Cardiac septum (tissue), 1 donor: ENCODE results near the gene PGF. TPM values are rescaled to one million over a fixed set of nuclear protein-coding genes. Genes with fewer than 3 reads are reported as not detected.

Experiments used
- DNase-seq: peaks from one replicate; pipeline ENCODE4 v3.0.0-alpha.2; 2020; ENCODE audit warnings: low spot score
- intact Hi-C: fragments of 100-400 bp; cut with DNase I; formaldehyde crosslinking; loops from one replicate; pipeline ENCODE4 v1.14.0; 2022
- total RNA-seq: library from RNA; stranded (reverse); fragmentation: NEBNext Ultra II Directional; extraction: Animal tissue kit (Norgen Biotek cat#: 25700); gene quantifications from one replicate; pipeline ENCODE4 v1.2.1, GENCODE V29; 2021
- donor health status: DM: no; HTN: no; CAD: no.

The PGF gene
- total RNA-seq, 1 donor from 2014 or later = 9.4 TPM

DNA sequence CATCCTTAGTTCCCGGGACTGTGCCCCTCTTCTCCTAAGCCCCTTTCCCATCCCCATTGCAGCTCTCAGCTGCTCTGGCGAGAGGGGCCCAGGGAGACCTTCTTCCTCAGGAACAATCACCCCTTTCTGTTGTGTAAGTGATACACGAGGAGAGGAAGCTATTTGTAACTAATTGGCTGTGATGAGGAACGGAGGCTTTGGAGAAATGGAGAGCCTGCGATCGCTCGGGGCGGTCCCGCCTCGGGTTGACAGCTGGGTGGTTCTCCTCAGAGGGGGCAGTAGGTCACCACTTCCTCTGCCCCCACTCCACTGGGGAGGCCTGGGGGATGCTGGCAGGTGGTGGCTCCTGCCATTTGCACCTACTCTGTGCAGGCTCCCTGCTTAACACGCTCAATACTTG is 6.6 kb upstream of the PGF start:
- no peak for DNase-seq
- intact Hi-C loops = no loop called here

GRCh38 chr14:74961238-74961911 is 6.0 kb upstream of the PGF start:
- no peak for DNase-seq
- intact Hi-C loops = no loop called here

- intact Hi-C loops = no loop called here
- DNase-seq = no peak
Measured at GRCh38 chr14:74960736-74961135, 5.3 kb upstream of the PGF start.

GRCh38 chr14:74959596-74960180 is 4.3 kb upstream of the PGF start:
- intact Hi-C loops = loop anchor here (10.0 kb wide), 1 partner anchor 45 kb away; the partner anchor contains the start of gene EIF2B2
- no peak for DNase-seq

GRCh38 chr14:74956280-74957072 is 1.1 kb upstream of the PGF start:
- intact Hi-C loops = loop anchor here (10.0 kb wide), 1 partner anchor 48 kb away; the partner anchor contains the start of gene EIF2B2
- no peak for DNase-seq

DNA sequence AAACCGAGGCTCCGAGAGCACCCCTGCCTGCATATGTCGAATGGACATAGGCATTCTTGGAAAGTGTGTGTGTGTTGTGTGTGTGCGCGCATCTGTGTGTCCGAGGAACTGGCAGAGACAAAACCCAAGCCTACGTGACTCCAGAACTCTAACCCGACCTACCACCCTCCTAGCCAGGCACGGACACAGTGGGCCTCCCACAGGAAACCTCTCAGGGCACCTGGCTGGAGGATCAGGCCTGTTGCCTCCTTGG is 556 bp upstream of the PGF start:
- DNase-seq = no peak
- intact Hi-C loops = loop anchor here (10.0 kb wide), 1 partner anchor 49 kb away; the partner anchor contains the start of gene EIF2B2

- no peak for DNase-seq
- intact Hi-C loops = loop anchor here (10.0 kb wide), 1 partner anchor 50 kb away; the partner anchor contains the start of gene EIF2B2
Measured at GRCh38 chr14:74954947-74955228, 509 bp downstream of the PGF start.

- no peak for DNase-seq
- intact Hi-C loops = loop anchor here (10.0 kb wide), 1 partner anchor 50 kb away; the partner anchor contains the start of gene EIF2B2
Measured at GRCh38 chr14:74954232-74954946, 1.0 kb downstream of the PGF start.

- no peak for DNase-seq
- intact Hi-C loops = loop anchor here (10.0 kb wide), 1 partner anchor 51 kb away; the partner anchor contains the start of gene EIF2B2
Measured at GRCh38 chr14:74953686-74954085, 1.7 kb downstream of the PGF start.

GRCh38 chr14:74952697-74953484 is 2.5 kb downstream of the PGF start:
- intact Hi-C loops = loop anchor here (10.0 kb wide), 1 partner anchor 52 kb away; the partner anchor contains the start of gene EIF2B2
- no peak for DNase-seq

DNA sequence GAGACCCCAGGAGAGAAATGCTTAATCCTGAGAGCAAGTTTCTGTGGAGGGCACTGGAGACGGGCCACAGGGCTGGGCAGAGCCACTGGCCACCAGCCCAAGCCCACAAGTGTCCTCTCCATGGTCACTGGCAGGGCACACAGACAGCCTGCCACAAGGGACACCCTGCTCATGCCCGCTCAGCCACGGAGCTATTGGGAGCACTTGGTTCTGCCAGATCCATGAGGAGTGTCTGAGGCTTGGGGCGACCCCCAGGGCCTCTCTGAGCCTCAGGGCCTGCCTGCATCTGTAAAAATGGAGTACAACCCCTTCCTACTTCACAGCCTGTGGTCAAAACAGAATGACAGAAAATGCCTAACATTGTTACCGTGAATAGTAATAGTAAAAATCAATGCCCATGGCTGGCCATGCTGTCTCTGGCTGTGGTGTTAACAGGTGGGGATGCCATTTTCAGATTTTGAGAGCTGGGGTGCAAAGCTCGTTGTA is 3.2 kb downstream of the PGF start:
- intact Hi-C loops = loop anchor here (10.0 kb wide), 1 partner anchor 53 kb away; the partner anchor contains the start of gene EIF2B2
- DNase-seq = no peak

DNA sequence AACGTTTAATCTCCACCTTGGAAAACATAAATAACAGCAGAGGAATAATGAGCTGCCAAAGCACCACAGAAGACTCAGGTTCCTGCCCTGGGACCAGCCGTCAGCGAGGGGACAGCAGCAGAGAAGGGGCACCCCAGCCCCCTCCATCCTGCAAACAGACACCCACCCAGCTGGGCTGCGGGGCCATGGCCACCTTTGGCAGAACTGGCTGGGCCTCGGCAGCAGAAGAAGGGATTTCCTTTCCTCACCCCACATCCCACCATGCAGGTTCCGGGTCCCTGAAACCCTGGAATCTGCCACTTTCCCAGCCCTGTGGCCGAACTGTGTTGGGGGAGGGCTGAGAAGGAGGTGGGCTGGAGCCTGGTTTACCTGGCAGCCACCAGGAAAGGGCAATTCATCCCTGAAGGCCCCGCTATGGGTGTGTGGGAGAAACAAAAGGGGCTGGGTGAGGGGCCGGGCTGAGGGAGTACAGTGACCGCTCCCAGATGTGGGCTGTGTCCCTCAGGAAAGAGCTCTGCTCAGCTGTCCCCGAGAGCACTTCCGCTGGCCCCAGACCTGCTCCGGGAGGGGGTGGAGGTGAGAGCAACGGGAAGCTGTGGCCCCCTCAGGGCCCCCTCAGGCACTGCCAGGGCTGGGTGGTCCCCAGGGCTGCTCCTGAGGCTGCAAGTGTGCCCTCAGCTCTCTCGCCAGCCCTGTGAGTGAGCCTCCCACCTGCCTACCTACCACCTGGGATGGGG is 3.8 kb downstream of the PGF start:
- no peak for DNase-seq
- intact Hi-C loops = loop anchor here (10.0 kb wide), 1 partner anchor 53 kb away; the partner anchor contains the start of gene EIF2B2

- no peak for DNase-seq
- intact Hi-C loops = loop anchor here (10.0 kb wide), 1 partner anchor 54 kb away; the partner anchor contains the start of gene EIF2B2
Measured at GRCh38 chr14:74950795-74951442, 4.5 kb downstream of the PGF start.

DNA sequence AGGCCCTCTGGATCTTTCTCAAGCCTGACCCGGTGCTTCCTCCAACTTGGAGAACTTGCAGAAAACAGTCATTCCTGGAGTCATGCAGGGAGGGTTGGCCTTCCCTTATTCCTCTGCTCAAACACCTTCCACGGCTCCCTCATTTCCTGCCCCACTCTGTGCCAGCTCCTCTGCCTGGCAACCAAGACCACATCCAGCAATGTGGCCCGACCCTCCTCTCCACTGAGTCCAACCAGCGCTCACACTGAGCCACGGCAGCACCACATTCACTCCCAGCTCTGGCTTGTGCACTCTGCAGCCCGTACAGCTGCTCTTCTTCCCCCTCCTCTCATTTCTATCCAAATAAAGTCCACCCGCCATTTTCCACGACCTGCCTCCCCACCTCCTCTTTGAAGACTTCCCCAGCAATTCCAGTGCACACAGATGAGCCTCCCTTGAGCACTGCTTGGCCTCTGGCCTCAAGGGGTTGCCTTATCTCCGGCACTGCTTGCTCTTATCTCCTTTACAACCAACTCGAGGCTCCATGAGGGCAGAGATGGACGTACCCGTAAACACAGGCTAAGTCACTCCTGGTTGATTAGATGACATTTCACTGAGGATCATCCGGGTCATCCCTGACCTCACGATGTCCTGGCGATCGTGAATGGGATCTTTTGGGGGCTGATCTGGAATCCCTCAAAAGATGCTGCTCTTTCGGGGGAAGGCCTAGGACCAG is 5.4 kb downstream of the PGF start:
- DNase-seq = no peak
- intact Hi-C loops = loop anchor here (10.0 kb wide), 1 partner anchor 55 kb away; the partner anchor contains the start of gene EIF2B2

- intact Hi-C loops = no loop called here
- DNase-seq = no peak
Measured at GRCh38 chr14:74949191-74949601, 6.2 kb downstream of the PGF start.

DNA sequence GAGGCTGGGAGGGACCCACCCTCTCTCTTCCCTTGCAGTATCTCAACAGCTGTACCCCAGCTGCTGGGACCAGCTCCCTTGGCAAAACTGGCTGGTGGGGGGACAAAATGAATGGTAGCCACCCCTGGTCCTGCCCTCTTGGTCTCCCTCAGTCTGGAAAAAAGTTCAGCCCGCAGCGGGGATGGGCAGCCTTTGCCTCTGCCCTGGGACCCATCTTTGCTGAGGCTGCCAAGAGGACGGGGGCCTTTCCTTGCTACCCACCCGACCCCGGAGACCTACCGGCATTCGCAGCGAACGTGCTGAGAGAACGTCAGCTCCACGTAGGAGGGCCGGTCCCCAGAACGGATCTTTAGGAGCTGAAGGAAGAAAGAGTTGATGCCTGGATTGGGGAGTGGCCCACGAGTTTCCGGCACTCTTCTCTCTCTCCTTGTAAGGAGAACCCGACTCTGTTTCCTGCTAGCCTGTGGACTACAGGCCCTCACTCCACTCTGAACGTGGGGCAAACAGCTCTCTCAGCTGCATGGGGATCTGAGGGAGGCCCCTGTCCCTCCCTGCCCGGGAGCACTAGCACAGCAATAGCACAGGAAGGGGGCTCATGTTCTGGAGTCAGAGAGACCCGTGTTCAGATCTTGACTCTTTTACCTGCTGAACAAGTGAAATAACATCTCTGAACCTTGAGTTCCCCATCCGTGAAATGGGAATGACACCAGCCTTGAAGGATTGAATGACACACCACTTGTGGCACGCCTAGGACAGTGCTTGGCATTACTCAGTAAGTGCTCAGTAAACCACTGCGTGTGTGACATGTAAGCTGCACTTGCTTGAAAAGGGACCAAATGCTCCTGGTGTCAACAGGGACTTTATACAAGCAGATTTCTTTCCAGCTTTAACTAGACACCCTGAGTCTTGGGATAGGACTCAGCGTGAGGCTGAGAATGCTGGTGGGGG is 6.9 kb downstream of the PGF start:
- no peak for DNase-seq
- intact Hi-C loops = no loop called here
